SU-DHL-6 (cell line): ENCODE results near the gene FAM3B.

Source experiments
- CTCF ChIP-seq: fragments of 200-600 bp; sonication (generic); IDR thresholded peaks from one replicate; pipeline ENCODE4 v1.5.1; 2017; ENCODE audit warnings: antibody characterized with exemption, mild to moderate bottlenecking, low read length, moderate library complexity; ENCODE audit not compliant: insufficient read depth, poor library complexity, severe bottlenecking
- EZH2phosphoT487 ChIP-seq: fragments of 200-600 bp; sonication (generic), shearing (Covaris generic); conservative IDR thresholded peaks from 2 replicates; pipeline ENCODE4 v1.6.1; 2018; ENCODE audit warnings: mild to moderate bottlenecking, antibody characterized with exemption, low read length, moderate library complexity, mixed read lengths

- no peak for TF ChIP-seq CTCF
- TF ChIP-seq EZH2phosphoT487: no peak
These were observed 61.1 kb downstream of the FAM3B start for GRCh38 chr21:41377715-41378114.
